IMR-90 (cell line): ENCODE measurements around the gene GABRB1. TPM values are rescaled to one million over a fixed set of nuclear protein-coding genes. Genes with fewer than 3 reads are reported as not detected.

Experiments used
- ATAC-seq: fragments of 200-7000 bp; cut with Tn5 transposase; 2 replicates; pipeline ENCODE4 v1.9.1; 2020; ENCODE audit warnings: low read depth, mild to moderate bottlenecking, moderate library complexity
- BruUV-seq: library from RNA; stranded (reverse); fragments of 400-500 nt; replicated peaks from 2 replicates; lab custom pipeline; 2021; lab: Mats Ljungman, UMichigan
- CTCF ChIA-PET: fragments of 300-600 bp; formaldehyde crosslinking; extraction: SDS; loops from one replicate; lab custom pipeline; 2021; ENCODE audit warnings: antibody characterized with exemption; lab: Yijun Ruan, JAX
- POLR2A ChIA-PET: fragments of 300-600 bp; sonication (Branson Sonifier 250); formaldehyde crosslinking; loops from one replicate; lab custom pipeline; 2022; ENCODE audit warnings: antibody characterized with exemption; ENCODE audit not compliant: unreplicated experiment; lab: Charles Lee
- DNase-seq: peaks from one replicate; pipeline ENCODE4 v3.0.0; 2013
- H2AFZ ChIP-seq: replicated peaks from 2 replicates; pipeline ENCODE3; 2013; ENCODE audit warnings: low read length, mild to moderate bottlenecking; ENCODE audit not compliant: poor library complexity
- H2AK5ac ChIP-seq: 2 replicates; pipeline ENCODE4 v1.6.1; 2013; ENCODE audit warnings: low read depth, low read length, inconsistent platforms
- H2AK9ac ChIP-seq: replicated peaks from 2 replicates; pipeline ENCODE3; 2013; ENCODE audit warnings: mild to moderate bottlenecking, low read depth, low read length, moderate library complexity; ENCODE audit not compliant: poor library complexity
- H2BK120ac ChIP-seq: 2 replicates; pipeline ENCODE4 v1.6.1; 2013; ENCODE audit warnings: low read depth, low read length, inconsistent platforms
- H2BK15ac ChIP-seq: 3 replicates; pipeline ENCODE4 v1.6.1; 2013; ENCODE audit warnings: low read depth, low read length, inconsistent platforms
- H2BK20ac ChIP-seq: 2 replicates; pipeline ENCODE4 v1.6.1; 2013; ENCODE audit warnings: low read depth, mild to moderate bottlenecking, inconsistent platforms, low read length, moderate library complexity
- H2BK5ac ChIP-seq: 2 replicates; pipeline ENCODE4 v1.6.1; 2013; ENCODE audit warnings: mild to moderate bottlenecking, low read depth, low read length, inconsistent platforms; ENCODE audit not compliant: poor library complexity, severe bottlenecking
- H3K14ac ChIP-seq: replicated peaks from 2 replicates; pipeline ENCODE4 v1.6.1; 2013; ENCODE audit warnings: low read depth, low read length, inconsistent platforms
- H3K18ac ChIP-seq: 2 replicates; pipeline ENCODE4 v1.6.1; 2013; ENCODE audit warnings: low read depth, low read length, control low read depth
- H3K23ac ChIP-seq: 2 replicates; pipeline ENCODE4 v1.6.1; 2013; ENCODE audit warnings: low read depth, low read length, inconsistent platforms
- H3K27ac ChIP-seq: 2 replicates; pipeline ENCODE4 v1.5.1; 2013; ENCODE audit warnings: mild to moderate bottlenecking, control low read depth, low read length; ENCODE audit not compliant: insufficient read depth
- H3K27me3 ChIP-seq: 2 replicates; pipeline ENCODE4 v1.6.1; 2013; ENCODE audit warnings: low read length; ENCODE audit not compliant: control insufficient read depth, insufficient read depth
- H3K36me3 ChIP-seq: 2 replicates; pipeline ENCODE4 v1.6.1; 2013; ENCODE audit warnings: low read length, mixed read lengths; ENCODE audit not compliant: control insufficient read depth, insufficient read depth
- H3K4ac ChIP-seq: 2 replicates; pipeline ENCODE4 v1.6.1; 2013; ENCODE audit warnings: low read depth, low read length, inconsistent platforms
- H3K4me1 ChIP-seq: 2 replicates; pipeline ENCODE4 v1.6.1; 2013; ENCODE audit warnings: low read length, mixed read lengths; ENCODE audit not compliant: control insufficient read depth, insufficient read depth
- H3K4me2 ChIP-seq: 2 replicates; pipeline ENCODE4 v1.6.1; 2013; ENCODE audit warnings: low read depth, mild to moderate bottlenecking, control low read depth, low read length, moderate library complexity
- H3K4me3 ChIP-seq: 2 replicates; pipeline ENCODE4 v1.5.1; 2013; ENCODE audit warnings: low read depth, mild to moderate bottlenecking, control low read depth, low read length, moderate library complexity; ENCODE audit not compliant: insufficient read depth
- H3K56ac ChIP-seq: 2 replicates; pipeline ENCODE4 v1.6.1; 2013; ENCODE audit warnings: low read length, inconsistent platforms; ENCODE audit not compliant: insufficient read depth; ENCODE audit errors: extremely low read depth
- H3K79me1 ChIP-seq, 2 experiments: 2 replicates each; pipeline ENCODE4 v1.6.1; 2013; ENCODE audit warnings: low read length in 2 of 2, inconsistent platforms in 1 of 2, low read depth in 1 of 2
- H3K9ac ChIP-seq: 2 replicates; pipeline ENCODE4 v1.6.1; 2013; ENCODE audit warnings: low read depth, low read length, control low read depth
- H3K9me1 ChIP-seq: 2 replicates; pipeline ENCODE4 v1.6.1; 2013; ENCODE audit warnings: low read length, inconsistent platforms; ENCODE audit not compliant: insufficient read depth
- H3K9me3 ChIP-seq: 2 replicates; pipeline ENCODE4 v1.6.1; 2013; ENCODE audit warnings: low read length; ENCODE audit not compliant: control insufficient read depth, insufficient read depth
- H4K20me1 ChIP-seq: 2 replicates; pipeline ENCODE4 v1.6.1; 2013; ENCODE audit warnings: low read length, inconsistent platforms; ENCODE audit not compliant: insufficient read depth
- H4K5ac ChIP-seq: 2 replicates; pipeline ENCODE4 v1.6.1; 2013; ENCODE audit warnings: mild to moderate bottlenecking, low read depth, low read length, control low read depth
- H4K8ac ChIP-seq, 2 experiments: 2 replicates each; pipeline ENCODE4 v1.6.1; 2013; ENCODE audit warnings: low read depth in 2 of 2, low read length in 2 of 2, control low read depth in 1 of 2, inconsistent platforms in 1 of 2
- H4K91ac ChIP-seq: 2 replicates; pipeline ENCODE4 v1.6.1; 2013; ENCODE audit warnings: low read depth, low read length, inconsistent platforms; ENCODE audit not compliant: insufficient read depth
- BHLHE40 ChIP-seq: fragments of 150-350 bp; IDR thresholded peaks from 2 replicates; pipeline ENCODE4 v1.6.1; 2016; ENCODE audit warnings: mild to moderate bottlenecking, low read depth, low read length
- CEBPB ChIP-seq: IDR thresholded peaks from 2 replicates; pipeline ENCODE4 v1.6.1; 2012; ENCODE audit warnings: low read depth, low read length, improper control_type of control experiment
- CHD1 ChIP-seq: IDR thresholded peaks from 2 replicates; pipeline ENCODE4 v1.6.1; 2012; ENCODE audit warnings: low read depth, low read length, improper control_type of control experiment
- CTCF ChIP-seq: conservative IDR thresholded peaks from 2 replicates; pipeline ENCODE4 v1.5.1; 2012; ENCODE audit warnings: mild to moderate bottlenecking, low read depth, low read length, improper control_type of control experiment
- ELK1 ChIP-seq: fragments of 150-350 bp; IDR thresholded peaks from 2 replicates; pipeline ENCODE4 v1.6.1; 2016; ENCODE audit warnings: low read depth, mild to moderate bottlenecking, low read length, moderate library complexity, borderline replicate concordance
- FOS ChIP-seq: fragments of 150-350 bp; IDR thresholded peaks from 2 replicates; pipeline ENCODE4 v1.6.1; 2016; ENCODE audit warnings: low read depth, low read length
- MAFK ChIP-seq: IDR thresholded peaks from 2 replicates; pipeline ENCODE4 v1.6.1; 2012; ENCODE audit warnings: low read depth, low read length, improper control_type of control experiment
- MAZ ChIP-seq: IDR thresholded peaks from 2 replicates; pipeline ENCODE4 v1.6.1; 2012; ENCODE audit warnings: low read depth, mild to moderate bottlenecking, low read length, improper control_type of control experiment, moderate library complexity, borderline replicate concordance
- MXI1 ChIP-seq: IDR thresholded peaks from 2 replicates; pipeline ENCODE4 v1.6.1; 2012; ENCODE audit warnings: low read depth, mild to moderate bottlenecking, low read length, moderate library complexity, borderline replicate concordance
- NFE2L2 ChIP-seq: fragments of 150-350 bp; IDR thresholded peaks from 2 replicates; pipeline ENCODE4 v1.6.1; 2016; ENCODE audit warnings: low read depth, mild to moderate bottlenecking, low read length
- POLR2A ChIP-seq: IDR thresholded peaks from 2 replicates; pipeline ENCODE4 v1.6.1; 2012; ENCODE audit warnings: mild to moderate bottlenecking, low read depth, low read length
- RAD21 ChIP-seq: IDR thresholded peaks from 2 replicates; pipeline ENCODE4 v1.6.1; 2012; ENCODE audit warnings: low read length, improper control_type of control experiment
- RCOR1 ChIP-seq: IDR thresholded peaks from 2 replicates; pipeline ENCODE4 v1.6.1; 2012; ENCODE audit warnings: mild to moderate bottlenecking, low read length, improper control_type of control experiment; ENCODE audit not compliant: insufficient replicate concordance
- RFX5 ChIP-seq: IDR thresholded peaks from 2 replicates; pipeline ENCODE4 v1.8.0; 2012; ENCODE audit warnings: low read depth, mild to moderate bottlenecking, low read length, moderate library complexity
- SMC3 ChIP-seq: fragments of 150-350 bp; IDR thresholded peaks from 2 replicates; pipeline ENCODE4 v1.6.1; 2016; ENCODE audit warnings: low read depth, mild to moderate bottlenecking, antibody characterized with exemption, low read length, moderate library complexity
- WGBS, 2 experiments: methylation state at CpG; one replicate each; pipeline versions ENCODE4 v1.1.5 to v1.1.7; 2013; ENCODE audit warnings: missing lambda C conversion rate in 2 of 2; ENCODE audit not compliant: insufficient read length in 1 of 2; ENCODE audit errors: extremely low coverage in 2 of 2; 5-methylcytosine and 5-hydroxymethylcytosine counted together
- dilution Hi-C: fragments of 300-500 bp; cut with HindIII; formaldehyde crosslinking; loops from one replicate; pipeline ENCODE4 v1.14.3; 2018; ENCODE audit warnings: low sequenced_read_pairs; ENCODE audit not compliant: unreplicated experiment
- in situ Hi-C: fragments of 300-500 bp; cut with MboI; formaldehyde crosslinking; loops from 3 replicates; pipeline ENCODE4 v1.14.3; 2019; ENCODE audit warnings: low sequenced_read_pairs, inconsistent platforms, mixed read lengths
- intact Hi-C: fragments of 100-400 bp; cut with micrococcal nuclease; formaldehyde crosslinking; loops from 2 replicates; pipeline ENCODE4 v1.10.0; 2022
- polyA plus RNA-seq, 3 experiments: library from polyadenylated mRNA; depleted of rRNA; stranded (reverse); fragments of >200 nt; gene quantifications; 2 replicates each; pipeline ENCODE4 v1.2.3, GENCODE V29; 2012; ENCODE audit warnings: low replicate concordance in 1 of 3
- total RNA-seq: library from RNA; depleted of rRNA; stranded (reverse); fragments of >200 nt; gene quantifications from 2 replicates; pipeline ENCODE4 v1.2.3, GENCODE V29; 2012
- TF ChIP-seq, protein P1 (sequence below): fragments of 150-350 bp; IDR thresholded peaks from 2 replicates; pipeline ENCODE4 v1.6.1; 2017; ENCODE audit warnings: mild to moderate bottlenecking, antibody characterized with exemption, low read length, low read depth

The GABRB1 gene
- total and polyA plus RNA-seq, 2 of the 4 experiments (the other 2 are of a cell fraction): 4.7 to 16.1 TPM

DNA sequence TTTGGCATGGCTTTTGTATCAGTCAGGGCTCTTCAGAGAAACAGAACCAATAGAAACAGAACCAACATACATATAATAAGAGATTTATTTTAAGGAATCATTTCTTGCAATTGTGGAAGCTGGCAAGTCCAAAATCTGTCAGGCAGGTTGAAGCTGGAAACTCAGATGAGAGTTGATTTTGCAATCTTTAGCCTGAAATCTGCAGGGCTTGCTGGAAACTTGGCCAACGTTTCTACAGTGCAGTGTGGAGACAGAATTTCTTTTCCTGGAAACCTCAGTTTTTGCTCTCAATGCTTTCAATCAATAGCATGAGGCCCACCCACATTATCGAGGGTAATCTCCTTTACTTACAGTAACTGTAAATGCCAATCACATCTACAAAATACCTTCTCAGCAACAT lies 386.8 kb downstream of the GABRB1 start:
- Histone ChIP-seq H3K9me3 (no peaks in the 10 kb centered on the region), H3K27ac (no peak overlapping the region), H3K27me3 (no peaks in the 10 kb centered on the region; the same call in none of the 2 replicates), H3K79me1 (no peaks in the 10 kb centered on the region), H2BK20ac (no peak overlapping the region), H2BK120ac (no peak overlapping the region), H4K8ac (no peak overlapping the region), H3K9me1 (no peaks in the 10 kb centered on the region), H3K14ac (no peak overlapping the region), H2BK5ac (no peak overlapping the region), H4K91ac (no peak overlapping the region), H3K36me3 (no peaks in the 10 kb centered on the region), H4K5ac (no peak overlapping the region), H2AK9ac (no peak overlapping the region), H4K20me1 (no peaks in the 10 kb centered on the region), H3K4me3 (no peak overlapping the region), H2BK15ac (no peak overlapping the region), H2AFZ (no peak overlapping the region), H3K4ac (no peak overlapping the region), H3K4me2 (no peak overlapping the region), H3K9ac (no peak overlapping the region), H3K23ac (no peak overlapping the region), H3K18ac (no peak overlapping the region), H2AK5ac (no peak overlapping the region), H3K56ac (no peak overlapping the region), H3K4me1 (no peaks in the 10 kb centered on the region)
- DNase-seq (no peak), ATAC-seq (no peak)
- dilution Hi-C loops (no loop called here), intact Hi-C loops (no loop called here), in situ Hi-C loops (no loop called here)
- POLR2A ChIA-PET: interaction anchor here (0.6 kb wide), 1 partner anchor 578 kb away, joined by 3 read pairs; no protein-coding TSS in a partner anchor
- TF ChIP-seq CEBPB (no peak), POLR2A (no peak), MAZ (no peak), MAFK (no peak), RAD21 (no peak), NFE2L2 (no peak), ELK1 (no peak), FOS (no peak), CTCF (no peak), BHLHE40 (no peak), RCOR1 (no peak), RFX5 (no peak), MXI1 (no peak), SMC3 (no peak), CHD1 (no peak)
- TF ChIP-seq, protein P1, sequence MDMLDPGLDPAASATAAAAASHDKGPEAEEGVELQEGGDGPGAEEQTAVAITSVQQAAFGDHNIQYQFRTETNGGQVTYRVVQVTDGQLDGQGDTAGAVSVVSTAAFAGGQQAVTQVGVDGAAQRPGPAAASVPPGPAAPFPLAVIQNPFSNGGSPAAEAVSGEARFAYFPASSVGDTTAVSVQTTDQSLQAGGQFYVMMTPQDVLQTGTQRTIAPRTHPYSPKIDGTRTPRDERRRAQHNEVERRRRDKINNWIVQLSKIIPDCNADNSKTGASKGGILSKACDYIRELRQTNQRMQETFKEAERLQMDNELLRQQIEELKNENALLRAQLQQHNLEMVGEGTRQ: no peak
- CTCF ChIA-PET: interaction anchor here (0.6 kb wide), 1 partner anchor 18 kb away, joined by 3 read pairs; no protein-coding TSS in a partner anchor
- no CpG with 5 or more reads among the region's 2 CpGs for WGBS, 2 experiments
- BruUV-seq: no TSS peak
